GM23338 (cell line): ENCODE data around the gene EPHA6.

ENCODE experiments used
- EZH2 ChIP-seq: fragments of 200-600 bp; sonication (generic); IDR thresholded peaks from one replicate; pipeline ENCODE4 v1.8.0; 2017; ENCODE audit warnings: antibody characterized with exemption, mild to moderate bottlenecking, low read depth; ENCODE audit not compliant: unreplicated experiment
- EZH2phosphoT487 ChIP-seq: fragments of 200-600 bp; sonication (generic); IDR thresholded peaks from one replicate; pipeline ENCODE4 v1.8.1; 2018; ENCODE audit warnings: antibody characterized with exemption; ENCODE audit not compliant: unreplicated experiment
- JUNB ChIP-seq: IDR thresholded peaks from one replicate; pipeline ENCODE4 v1.6.1; 2016; ENCODE audit warnings: antibody characterized with exemption; ENCODE audit not compliant: unreplicated experiment
- TF ChIP-seq, protein P1 (sequence below), 2 experiments: fragments of 200-600 bp in 1 of 2; sonication (generic) in 1 of 2; conservative IDR thresholded peaks; 2 replicates each; pipeline versions ENCODE4 v1.5.1 to v1.6.1; 2016 to 2017; ENCODE audit warnings: antibody characterized with exemption in 2 of 2, low read depth in 2 of 2, mild to moderate bottlenecking in 2 of 2, moderate library complexity in 1 of 2

DNA sequence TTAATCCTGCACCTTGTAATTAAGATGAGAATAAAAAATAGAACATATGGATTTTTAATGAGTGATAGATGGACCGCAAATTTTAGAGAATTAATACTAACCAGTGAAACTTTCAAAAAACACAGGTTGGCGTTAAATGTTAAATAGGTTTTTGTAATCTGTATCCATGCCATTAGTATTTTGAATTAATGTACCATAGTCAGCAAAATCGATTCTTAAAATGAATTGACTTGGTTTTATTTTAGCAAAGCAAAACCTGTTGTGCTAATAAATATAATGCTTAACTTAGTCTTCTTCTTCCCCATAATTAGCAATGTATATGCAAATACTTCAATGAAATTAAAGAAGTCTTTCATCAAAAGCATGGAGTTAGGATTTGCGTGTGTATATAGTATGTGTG is 63.1 kb downstream of the EPHA6 start:
- TF ChIP-seq EZH2 (no peak), JUNB (no peak), EZH2phosphoT487 (no peak)
- TF ChIP-seq, protein P1, sequence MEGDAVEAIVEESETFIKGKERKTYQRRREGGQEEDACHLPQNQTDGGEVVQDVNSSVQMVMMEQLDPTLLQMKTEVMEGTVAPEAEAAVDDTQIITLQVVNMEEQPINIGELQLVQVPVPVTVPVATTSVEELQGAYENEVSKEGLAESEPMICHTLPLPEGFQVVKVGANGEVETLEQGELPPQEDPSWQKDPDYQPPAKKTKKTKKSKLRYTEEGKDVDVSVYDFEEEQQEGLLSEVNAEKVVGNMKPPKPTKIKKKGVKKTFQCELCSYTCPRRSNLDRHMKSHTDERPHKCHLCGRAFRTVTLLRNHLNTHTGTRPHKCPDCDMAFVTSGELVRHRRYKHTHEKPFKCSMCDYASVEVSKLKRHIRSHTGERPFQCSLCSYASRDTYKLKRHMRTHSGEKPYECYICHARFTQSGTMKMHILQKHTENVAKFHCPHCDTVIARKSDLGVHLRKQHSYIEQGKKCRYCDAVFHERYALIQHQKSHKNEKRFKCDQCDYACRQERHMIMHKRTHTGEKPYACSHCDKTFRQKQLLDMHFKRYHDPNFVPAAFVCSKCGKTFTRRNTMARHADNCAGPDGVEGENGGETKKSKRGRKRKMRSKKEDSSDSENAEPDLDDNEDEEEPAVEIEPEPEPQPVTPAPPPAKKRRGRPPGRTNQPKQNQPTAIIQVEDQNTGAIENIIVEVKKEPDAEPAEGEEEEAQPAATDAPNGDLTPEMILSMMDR (conservative IDR thresholded peaks at IDR 0.05; ENCODE audit: low read depth in 2 of 2): no peak
